ENCODE measurements around the gene OR7C1. TPM values are rescaled to one million over a fixed set of nuclear protein-coding genes. Genes with fewer than 3 reads are reported as not detected.

Gene OR7C1
- total and polyA plus RNA-seq, 2 of the 8 experiments (the other 6 are each of a cell fraction or from before 2014, with no cell fraction given) = not detected

- no peaks in the 10 kb centered on the region; the same call in 1 of the 2 replicates for H3K23me2 ChIP-seq (ENCODE audit: low read depth, low read length)
- H3K27ac ChIP-seq (ENCODE audit: low read depth, low read length) = no peak overlapping the region
- no peaks in the 10 kb centered on the region for H4K20me1 ChIP-seq (replicated peaks in 1 of 2; ENCODE audit: control insufficient read depth in 1 of 2, insufficient read depth in 2 of 2, low read length in 2 of 2)
- TF ChIP-seq PHF8 (conservative IDR thresholded peaks at IDR 0.05; ENCODE audit: low read depth, low read length) (no peak), JUND (IDR thresholded peaks at IDR 0.05; ENCODE audit: low read length) (no peak), ATF3 (IDR thresholded peaks at IDR 0.05; ENCODE audit: insufficient read depth, low read depth, low read length) (no peak), CTCF (IDR thresholded peaks at IDR 0.05; ENCODE audit: control extremely low read depth in 1 of 3, insufficient read depth in 1 of 3, low read depth in 1 of 3, low read length in 3 of 3) (no peak), HDAC6 (IDR thresholded peaks at IDR 0.05; ENCODE audit: low read depth, low read length) (no peak)
- H2BK5ac ChIP-seq (ENCODE audit: low read depth, low read length) = no peak overlapping the region
- H3K4ac ChIP-seq (replicated peaks; ENCODE audit: insufficient read length, low read depth, low read length) = no peak overlapping the region
- no peak overlapping the region for H3K23ac ChIP-seq (ENCODE audit: insufficient read length)
- no peaks in the 10 kb centered on the region for H3K79me2 ChIP-seq (ENCODE audit: control insufficient read depth in 1 of 2, insufficient read depth in 2 of 2, low read length in 2 of 2)
- ChIA-PET CTCF (ENCODE audit: partially characterized antibody) (no interaction called here), POLR2A (ENCODE audit: partially characterized antibody) (no interaction called here)
- 74% methylated on average over 5 of the region's 5 CpGs; no CpG with 5 or more reads in 1 of the 2 experiments for WGBS, 2 experiments (ENCODE audit: extremely low coverage in 1 of 2, insufficient coverage in 1 of 2, insufficient read length in 1 of 2, insufficient replicate concordance in 2 of 2, low coverage in 1 of 2, low lambda C conversion rate in 2 of 2, missing lambda C conversion rate in 1 of 2)
- no peak overlapping the region for H2AK5ac ChIP-seq (ENCODE audit: low read depth, low read length)
- no peak overlapping the region for H2BK20ac ChIP-seq (ENCODE audit: low read length)
- H3K4me2 ChIP-seq (ENCODE audit: insufficient read depth in 1 of 2, low read depth in 2 of 2, low read length in 2 of 2) = no peak overlapping the region
- H3K56ac ChIP-seq (replicated peaks; ENCODE audit: insufficient read length, low read depth, low read length) = no peak overlapping the region
- H2BK15ac ChIP-seq (ENCODE audit: low read length) = no peak overlapping the region
- DNase-seq (ENCODE audit: low read depth in 1 of 2, low spot score in 2 of 2) (no peak), FAIRE-seq (no peak)
- H3K36me3 ChIP-seq (ENCODE audit: control insufficient read depth in 2 of 4, insufficient read depth in 4 of 4, low read length in 3 of 4) = no peaks in the 10 kb centered on the region
- no peaks in the 10 kb centered on the region for H3K79me1 ChIP-seq (ENCODE audit: low read depth, low read length)
- peaks cover 41 to 47% of the 10 kb centered on the region in 2 experiments for H3K9me3 ChIP-seq (ENCODE audit: insufficient read depth in 2 of 2, low read depth in 1 of 2, low read length in 1 of 2)
- no peak overlapping the region for H3K14ac ChIP-seq (ENCODE audit: insufficient read length)
- no peak overlapping the region for H3K9ac ChIP-seq (replicated peaks in 1 of 4; ENCODE audit: extremely low read depth in 1 of 4, low read depth in 3 of 4, low read length in 3 of 4)
- no peak overlapping the region for H4K91ac ChIP-seq (replicated peaks; ENCODE audit: insufficient read length, low read length)
- H3K18ac ChIP-seq (ENCODE audit: extremely low read depth, low read length) = no peak overlapping the region
- no peak overlapping the region for H2AFZ ChIP-seq (ENCODE audit: low read length)
- no peak overlapping the region for H2BK12ac ChIP-seq (ENCODE audit: low read depth, low read length)
- no peak overlapping the region for H3K4me3 ChIP-seq (ENCODE audit: extremely low read depth in 1 of 4, insufficient read depth in 2 of 4, low read depth in 3 of 4, low read length in 4 of 4)
- no peaks in the 10 kb centered on the region for H3K27me3 ChIP-seq (replicated peaks in 1 of 4; ENCODE audit: control insufficient read depth in 3 of 4, extremely low read depth in 1 of 4, insufficient read depth in 3 of 4, low read length in 3 of 4)
- H2BK120ac ChIP-seq (replicated peaks; ENCODE audit: low read depth, low read length) = no peak overlapping the region
- H4K8ac ChIP-seq (ENCODE audit: extremely low read depth, insufficient read depth, low read length) = no peak overlapping the region
- no peaks in the 10 kb centered on the region for H3K4me1 ChIP-seq (replicated peaks in 1 of 4; ENCODE audit: control insufficient read depth in 3 of 4, insufficient read depth in 4 of 4, low read length in 3 of 4)
- H4K5ac ChIP-seq (ENCODE audit: insufficient read length, low read depth, low read length) = no peak overlapping the region
Observed at GRCh38 chr19:14868497-14868896, 33.5 kb upstream of the OR7C1 start.

Data from H1 (cell line).